Stimulated activated CD4-positive, alpha-beta T cell treated with anti-CD3 and anti-CD28 coated beads, Interleukin-4, amount 100 ng/mL, for 24 hours (primary cell): ENCODE data around the gene GRK5.

Source experiments
- DNase-seq: peaks from one replicate; pipeline ENCODE4 v3.0.0-alpha.2; 2020

Gene GRK5

DNA sequence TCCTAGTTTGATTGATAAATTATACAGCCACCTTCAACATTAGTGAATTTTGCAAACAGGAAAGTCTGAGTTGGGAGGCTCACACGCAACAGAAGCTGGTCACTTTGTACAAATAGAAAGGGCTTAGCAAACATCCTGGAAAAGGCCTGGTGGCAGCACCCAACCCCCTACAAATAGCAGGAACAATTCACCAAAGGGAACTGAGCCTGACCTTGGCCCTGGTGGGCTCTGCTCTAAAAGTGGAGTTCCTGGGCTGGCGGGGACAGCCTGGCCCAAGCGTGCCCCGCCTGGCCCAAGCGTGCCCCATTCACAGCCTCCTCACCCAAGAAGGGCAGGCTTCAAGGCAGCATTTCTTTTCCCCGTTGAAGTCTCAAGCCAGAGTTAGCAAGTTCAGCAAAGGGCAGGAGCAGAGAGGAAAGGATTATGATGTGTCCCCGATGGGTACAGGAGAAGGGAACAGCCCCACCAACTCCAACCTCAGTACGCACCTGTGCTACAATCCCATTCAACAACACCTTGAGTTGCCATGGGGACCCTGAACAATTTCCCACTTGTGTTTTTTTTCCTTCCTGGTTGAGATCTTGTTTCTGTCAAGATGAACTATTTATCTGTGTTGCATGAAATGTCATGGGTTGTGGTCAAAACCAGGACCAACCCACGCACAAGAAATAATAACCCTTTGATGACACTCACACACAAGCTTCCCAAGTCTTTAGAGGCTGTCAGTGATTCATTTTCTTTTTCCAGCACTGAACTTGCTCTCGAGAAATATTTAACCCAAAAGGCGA lies 291.7 kb downstream of the GRK5 start:
- peak; percentile 39 for DNase-seq

DNA sequence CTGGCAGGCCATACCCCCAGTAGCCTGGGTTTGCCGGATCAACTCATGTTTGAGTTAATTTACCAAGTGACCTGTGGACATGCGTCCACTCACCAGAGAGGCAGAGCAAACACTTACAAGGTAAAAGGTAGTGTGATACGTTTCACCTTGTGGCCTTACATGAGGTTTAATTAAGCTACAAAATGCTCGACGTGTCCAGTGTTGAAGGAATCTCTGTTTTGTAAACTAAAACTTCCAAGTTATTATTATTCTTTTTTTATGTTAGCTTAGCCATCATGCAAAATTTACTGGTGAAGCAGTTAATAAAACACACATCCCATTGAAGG lies 292.3 kb downstream of the GRK5 start:
- no peak for DNase-seq

DNA sequence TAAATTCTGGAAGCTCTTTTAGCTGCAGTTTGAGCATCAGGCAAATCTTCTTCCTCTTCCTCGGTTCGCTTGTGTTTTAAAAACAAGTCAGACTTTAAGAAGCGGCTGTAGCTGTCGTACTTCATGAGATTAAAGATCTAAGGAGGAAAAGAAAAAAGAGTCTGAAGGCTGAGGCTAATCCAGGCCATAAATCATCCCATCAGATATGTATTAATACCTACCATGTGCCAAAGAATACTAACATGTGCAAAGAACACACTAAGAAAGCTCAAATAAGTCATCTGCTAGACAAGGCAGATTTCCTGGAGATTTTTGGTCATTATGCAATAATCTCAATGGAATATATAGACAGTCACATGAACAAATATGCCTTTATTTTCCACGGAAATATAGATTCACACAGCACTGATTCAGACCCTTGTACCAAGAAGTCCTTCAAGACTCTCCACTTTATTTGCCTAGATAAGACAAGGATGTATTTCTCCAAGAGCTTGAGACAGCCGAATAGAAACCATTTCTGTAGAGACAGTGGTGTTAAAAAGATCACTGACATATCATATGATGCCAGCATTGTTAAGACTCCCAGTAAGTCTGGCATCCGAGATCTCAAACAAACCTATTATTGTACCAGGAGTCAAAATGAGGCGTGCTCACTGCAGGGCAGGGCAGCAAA lies 292.9 kb downstream of the GRK5 start:
- DNase-seq = no peak

DNA sequence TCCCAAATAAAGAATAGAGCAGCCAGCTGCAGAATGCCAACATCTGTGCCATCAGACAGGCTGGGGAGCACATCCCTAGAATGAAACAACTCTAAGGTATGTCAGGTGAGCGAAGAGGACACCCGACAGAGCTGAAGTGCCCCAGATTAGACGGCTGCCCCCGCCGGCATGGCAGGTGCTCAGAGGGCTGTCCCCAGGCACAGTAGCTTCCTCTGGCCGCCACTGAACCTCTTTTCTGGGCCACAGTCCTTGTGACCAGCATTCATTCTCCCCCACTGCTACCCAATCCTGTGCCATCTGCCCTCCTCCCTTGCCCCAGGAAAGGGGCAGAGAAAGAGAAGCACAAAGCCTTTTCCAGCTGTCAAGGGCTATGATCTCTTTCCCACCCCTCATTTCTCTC lies 293.4 kb downstream of the GRK5 start:
- DNase-seq = no peak

DNA sequence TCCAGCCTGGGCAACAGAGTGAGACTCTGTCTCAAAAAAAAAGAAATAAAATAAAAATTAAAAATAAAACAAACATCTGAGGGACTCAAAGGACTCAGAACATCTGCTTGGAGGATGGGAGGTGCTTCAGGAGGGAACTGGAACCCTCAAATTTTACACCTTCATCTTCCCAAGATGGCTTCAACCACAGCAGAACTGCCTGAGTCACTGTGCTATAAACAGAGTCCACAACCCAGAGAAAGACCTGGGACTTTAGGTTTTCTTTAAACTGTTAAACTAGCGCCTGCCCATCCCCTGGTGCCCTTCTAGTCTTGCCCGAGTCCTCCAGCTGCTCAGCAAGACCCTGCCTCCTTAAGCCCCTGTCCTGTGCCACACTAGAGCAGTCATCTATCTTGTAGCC lies 294.3 kb downstream of the GRK5 start:
- DNase-seq = peak; percentile 27

DNA sequence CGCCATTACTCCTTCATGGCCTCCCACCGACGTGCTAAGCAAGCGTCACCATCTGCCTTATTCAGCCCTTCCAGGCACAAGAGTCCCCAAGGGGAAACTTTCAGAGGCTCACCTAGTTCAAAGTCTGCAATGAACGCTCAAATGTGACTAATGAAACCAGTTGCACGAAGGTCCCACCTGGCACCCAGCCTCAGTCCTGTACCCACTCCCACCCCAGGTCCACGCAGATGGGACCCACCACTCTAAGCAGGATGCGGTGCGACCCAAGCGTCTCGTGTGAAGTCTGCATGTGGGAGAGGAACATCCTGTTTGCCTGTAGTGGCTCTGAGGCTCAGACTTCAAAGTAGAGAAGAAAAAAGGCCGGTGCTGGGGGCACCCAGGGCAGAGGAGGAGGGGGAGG lies 294.8 kb downstream of the GRK5 start:
- peak; percentile 81 for DNase-seq

DNA sequence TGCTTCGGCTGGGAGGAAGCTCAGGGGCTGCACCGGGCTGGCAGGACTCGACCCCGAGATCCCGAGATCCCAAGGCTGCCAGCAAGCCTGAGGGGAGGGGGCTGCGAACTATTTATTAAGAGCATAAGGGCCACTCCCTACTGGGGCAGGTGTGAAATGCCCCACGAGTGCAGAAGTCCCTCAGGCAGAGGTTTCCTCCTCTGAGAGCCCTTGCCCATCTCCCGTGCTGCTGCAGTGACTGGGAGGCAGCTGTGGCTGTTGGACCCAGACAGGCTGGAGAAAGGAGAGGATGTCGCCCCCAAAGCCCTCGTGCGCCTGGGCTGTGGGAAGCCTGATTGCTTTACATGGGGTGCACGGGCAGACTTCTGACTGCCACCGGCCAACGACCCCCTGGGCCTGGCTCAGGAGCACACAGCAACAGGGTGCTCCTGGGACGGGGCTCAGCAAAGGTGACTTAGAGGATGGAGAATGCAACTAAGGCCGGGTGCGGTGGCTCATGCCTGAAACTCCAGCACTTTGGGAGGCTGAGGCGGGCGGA lies 295.3 kb downstream of the GRK5 start:
- DNase-seq = no peak

DNA sequence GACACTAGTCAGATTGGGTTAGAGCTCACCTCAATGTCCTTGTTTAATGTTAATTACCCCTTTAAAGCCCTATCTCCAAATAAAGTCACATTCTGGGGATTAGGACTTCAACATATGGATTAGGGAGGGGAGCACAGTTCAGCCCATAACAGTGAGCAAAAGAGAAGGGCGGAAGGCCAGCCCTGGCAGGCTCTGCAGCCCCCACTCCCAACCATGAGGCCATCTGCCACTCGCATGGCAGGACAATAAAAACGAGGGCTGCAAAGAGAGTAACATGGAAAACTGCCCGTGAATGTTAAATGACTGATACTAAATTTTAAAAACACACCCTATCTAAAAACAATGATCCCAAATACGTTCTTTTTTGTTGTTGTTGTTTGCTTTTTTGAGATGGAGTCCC lies 296.4 kb downstream of the GRK5 start:
- no peak for DNase-seq

DNA sequence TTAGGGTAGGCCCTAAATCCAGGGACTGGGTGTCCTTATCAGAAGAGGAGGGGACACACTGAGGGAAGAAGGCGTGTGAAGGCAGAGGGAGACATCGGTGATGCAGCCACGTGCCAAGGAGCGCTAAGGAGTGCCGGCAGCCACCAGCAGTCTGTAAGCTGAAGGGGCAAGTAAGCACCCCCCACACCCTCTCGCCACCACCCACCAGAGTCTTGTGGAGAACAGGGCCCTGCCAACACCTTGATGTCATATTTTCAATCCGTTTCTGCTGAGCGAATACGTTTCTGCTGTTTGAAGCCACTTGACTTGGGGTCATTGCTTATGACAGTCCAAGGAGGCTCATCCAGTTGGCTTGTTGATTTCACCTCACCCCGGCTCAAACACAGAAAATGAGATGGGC lies 297.3 kb downstream of the GRK5 start:
- no peak for DNase-seq

DNA sequence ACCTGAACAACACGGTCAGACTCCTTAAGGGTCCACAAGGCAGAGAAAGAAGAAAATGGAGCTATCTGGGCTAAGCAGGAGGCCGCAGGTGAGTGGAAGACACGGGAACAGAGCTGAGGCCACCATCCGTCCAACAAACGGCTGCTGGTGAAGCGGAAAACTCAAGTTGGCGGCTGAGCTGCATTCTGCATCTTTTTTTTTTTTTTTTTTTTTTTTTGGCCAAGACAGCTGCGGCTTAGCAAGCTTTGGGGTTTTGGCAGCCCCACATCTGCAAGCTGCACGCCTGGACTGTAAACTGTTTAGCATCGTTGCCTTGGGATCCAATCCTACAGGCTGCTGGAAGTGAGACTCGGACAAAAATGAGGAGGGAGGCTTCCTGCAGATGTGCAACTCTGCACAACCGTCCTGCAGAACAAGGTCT lies 297.8 kb downstream of the GRK5 start:
- no peak for DNase-seq
